ENCODE measurements around the gene TOR4A. TPM values are rescaled to one million over a fixed set of nuclear protein-coding genes. Genes with fewer than 3 reads are reported as not detected.

TOR4A gene
- polyA plus RNA-seq, 2 of the 4 experiments (the other 2 are of a cell fraction) = 9.8 to 18.6 TPM

DNA sequence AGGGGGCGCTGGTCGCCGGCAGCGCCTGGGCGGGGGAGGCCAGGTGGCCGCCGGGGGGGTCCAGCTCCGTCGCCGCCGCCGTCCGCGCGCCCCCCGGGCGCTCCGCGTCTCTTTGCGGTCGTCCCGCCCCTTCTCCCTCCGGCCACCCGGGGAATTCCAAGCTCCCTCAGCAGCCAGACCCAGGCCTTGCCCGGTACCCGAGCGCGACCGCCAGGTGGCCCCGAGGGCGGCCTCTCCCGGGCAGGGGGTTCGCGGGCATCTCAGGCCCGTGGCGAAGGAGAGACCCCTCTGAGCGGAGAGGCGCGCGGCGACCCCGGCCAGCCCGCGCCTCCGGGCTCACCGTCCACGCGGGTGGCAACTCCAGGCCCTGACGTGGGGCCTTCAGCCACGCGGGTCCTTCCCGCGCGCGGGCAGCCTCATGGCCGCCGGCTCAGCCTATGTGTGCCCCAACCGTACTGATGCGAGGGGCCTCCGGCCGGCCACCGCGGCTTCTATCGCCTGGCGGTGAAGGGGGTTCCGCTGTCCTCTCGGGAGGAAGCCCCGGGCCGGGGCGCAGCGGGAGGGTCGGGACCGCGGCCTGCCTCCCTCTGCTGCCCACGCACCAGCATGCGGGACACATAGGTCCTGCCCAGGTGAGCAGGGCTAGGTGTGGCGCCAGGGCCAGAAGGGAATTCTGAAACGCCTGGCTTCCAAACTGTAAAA, 25.1 kb downstream of the TOR4A start (continued):
- TF ChIP-seq, protein P1, sequence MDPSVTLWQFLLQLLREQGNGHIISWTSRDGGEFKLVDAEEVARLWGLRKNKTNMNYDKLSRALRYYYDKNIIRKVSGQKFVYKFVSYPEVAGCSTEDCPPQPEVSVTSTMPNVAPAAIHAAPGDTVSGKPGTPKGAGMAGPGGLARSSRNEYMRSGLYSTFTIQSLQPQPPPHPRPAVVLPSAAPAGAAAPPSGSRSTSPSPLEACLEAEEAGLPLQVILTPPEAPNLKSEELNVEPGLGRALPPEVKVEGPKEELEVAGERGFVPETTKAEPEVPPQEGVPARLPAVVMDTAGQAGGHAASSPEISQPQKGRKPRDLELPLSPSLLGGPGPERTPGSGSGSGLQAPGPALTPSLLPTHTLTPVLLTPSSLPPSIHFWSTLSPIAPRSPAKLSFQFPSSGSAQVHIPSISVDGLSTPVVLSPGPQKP (IDR thresholded peaks at IDR 0.05; ENCODE audit: low read depth, low read length) = no peak
- TF ChIP-seq, protein P2, sequence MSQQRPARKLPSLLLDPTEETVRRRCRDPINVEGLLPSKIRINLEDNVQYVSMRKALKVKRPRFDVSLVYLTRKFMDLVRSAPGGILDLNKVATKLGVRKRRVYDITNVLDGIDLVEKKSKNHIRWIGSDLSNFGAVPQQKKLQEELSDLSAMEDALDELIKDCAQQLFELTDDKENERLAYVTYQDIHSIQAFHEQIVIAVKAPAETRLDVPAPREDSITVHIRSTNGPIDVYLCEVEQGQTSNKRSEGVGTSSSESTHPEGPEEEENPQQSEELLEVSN (IDR thresholded peaks at IDR 0.05; ENCODE audit: borderline replicate concordance, low read depth) = peak; percentile 29; the same call in 1 of the 2 replicates
- no peak for TF ChIP-seq MYC (IDR thresholded peaks at IDR 0.05; ENCODE audit: borderline replicate concordance, low read length)
- no peak for TF ChIP-seq HEYL (CRISPR knock-in tag; IDR thresholded peaks at IDR 0.05)
- TF ChIP-seq HOXB5 (CRISPR knock-in tag; IDR thresholded peaks at IDR 0.05) = no peak
- no peak for TF ChIP-seq PHF8 (IDR thresholded peaks at IDR 0.05; ENCODE audit: borderline replicate concordance, low read depth)
- no peak for TF ChIP-seq TFCP2L1 (CRISPR knock-in tag; IDR thresholded peaks at IDR 0.05)
- TF ChIP-seq, protein P3, sequence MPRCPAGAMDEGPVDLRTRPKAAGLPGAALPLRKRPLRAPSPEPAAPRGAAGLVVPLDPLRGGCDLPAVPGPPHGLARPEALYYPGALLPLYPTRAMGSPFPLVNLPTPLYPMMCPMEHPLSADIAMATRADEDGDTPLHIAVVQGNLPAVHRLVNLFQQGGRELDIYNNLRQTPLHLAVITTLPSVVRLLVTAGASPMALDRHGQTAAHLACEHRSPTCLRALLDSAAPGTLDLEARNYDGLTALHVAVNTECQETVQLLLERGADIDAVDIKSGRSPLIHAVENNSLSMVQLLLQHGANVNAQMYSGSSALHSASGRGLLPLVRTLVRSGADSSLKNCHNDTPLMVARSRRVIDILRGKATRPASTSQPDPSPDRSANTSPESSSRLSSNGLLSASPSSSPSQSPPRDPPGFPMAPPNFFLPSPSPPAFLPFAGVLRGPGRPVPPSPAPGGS (IDR thresholded peaks at IDR 0.05) = 0 out of 3 replicates have a peak, but pooled peaks have one; percentile 1

DNA sequence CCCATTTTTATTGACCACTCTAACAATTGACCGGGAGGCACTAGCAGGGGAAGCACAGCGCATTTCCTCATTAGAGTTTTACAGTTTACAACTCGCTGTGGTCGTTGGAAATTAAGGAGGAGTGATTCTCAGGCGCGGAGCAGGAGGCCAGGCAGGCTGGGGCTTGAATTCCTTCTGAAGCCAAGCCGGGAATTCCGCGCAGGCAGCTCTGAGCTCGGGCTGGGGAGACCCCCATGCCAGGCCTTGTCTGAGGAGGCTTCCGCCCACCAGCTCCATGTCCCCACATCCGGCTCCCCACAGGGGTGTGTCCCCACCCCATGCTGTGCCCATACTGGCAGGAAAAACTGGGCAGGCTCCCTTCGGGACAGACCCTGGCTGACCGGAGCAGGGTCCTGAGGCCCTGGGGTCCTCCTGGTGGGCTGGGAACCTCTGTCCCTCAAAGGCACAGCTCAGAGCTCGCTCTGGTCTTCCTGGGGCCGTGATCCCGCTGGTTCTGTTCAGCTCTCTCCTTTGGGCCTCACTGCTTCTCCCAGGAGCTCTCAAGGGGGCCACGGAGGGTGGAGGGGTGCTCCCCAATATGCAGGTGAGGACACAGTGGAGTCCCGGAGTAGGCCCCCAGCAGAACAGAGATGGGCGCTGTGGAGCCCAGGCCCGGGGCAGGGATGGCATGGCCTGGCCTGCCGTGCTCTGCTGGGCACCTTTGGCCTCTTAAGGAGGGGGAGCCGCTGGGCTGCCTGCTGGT, 25.8 kb downstream of the TOR4A start:
- Histone ChIP-seq H3K4me2 (no peak overlapping the region; the same call in 2 of the 3 replicates), H3K9me3 (no peaks in the 10 kb centered on the region), H3K4me3 (no peak overlapping the region), H3K27ac (peak overlapping the region in 1 of 2 experiments; percentile 90; a peak in 3 of 6 replicates), H3K4me1 (peaks cover 19% of the 10 kb centered on the region)
- no peak for TF ChIP-seq NR3C1 (IDR thresholded peaks at IDR 0.05)
- no peak for TF ChIP-seq PHF8 (IDR thresholded peaks at IDR 0.05; ENCODE audit: borderline replicate concordance, low read depth)
- TF ChIP-seq HOXB13 (CRISPR knock-in tag; IDR thresholded peaks at IDR 0.05; ENCODE audit: low read depth) = no peak
- TF ChIP-seq EHF (CRISPR knock-in tag; IDR thresholded peaks at IDR 0.05) = no peak
- TF ChIP-seq KDM1A (IDR thresholded peaks at IDR 0.05; ENCODE audit: low read depth) = no peak
- TF ChIP-seq, protein P4, sequence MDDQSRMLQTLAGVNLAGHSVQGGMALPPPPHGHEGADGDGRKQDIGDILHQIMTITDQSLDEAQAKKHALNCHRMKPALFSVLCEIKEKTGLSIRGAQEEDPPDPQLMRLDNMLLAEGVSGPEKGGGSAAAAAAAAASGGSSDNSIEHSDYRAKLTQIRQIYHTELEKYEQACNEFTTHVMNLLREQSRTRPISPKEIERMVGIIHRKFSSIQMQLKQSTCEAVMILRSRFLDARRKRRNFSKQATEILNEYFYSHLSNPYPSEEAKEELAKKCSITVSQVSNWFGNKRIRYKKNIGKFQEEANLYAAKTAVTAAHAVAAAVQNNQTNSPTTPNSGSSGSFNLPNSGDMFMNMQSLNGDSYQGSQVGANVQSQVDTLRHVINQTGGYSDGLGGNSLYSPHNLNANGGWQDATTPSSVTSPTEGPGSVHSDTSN (IDR thresholded peaks at IDR 0.05) = no peak
- no peak for TF ChIP-seq RCOR1 (IDR thresholded peaks at IDR 0.05; ENCODE audit: low read depth, low read length)
- TF ChIP-seq CBX2 (IDR thresholded peaks at IDR 0.05; ENCODE audit: borderline replicate concordance, low read depth) = no peak
- no peak for TF ChIP-seq HDAC2 (IDR thresholded peaks at IDR 0.05)
- TF ChIP-seq RNF2 (IDR thresholded peaks at IDR 0.05; ENCODE audit: borderline replicate concordance, low read depth) = no peak
- no peak for TF ChIP-seq MAFK (IDR thresholded peaks at IDR 0.05; ENCODE audit: partially characterized antibody)
- WGBS (ENCODE audit: missing lambda C conversion rate) = 87% methylated on average over 18 of the region's 23 CpGs
- DNase-seq (ENCODE audit: low read depth in 1 of 2, low spot score in 1 of 2) = no peak
- CTCF ChIA-PET = interaction anchor here (0.6 to 4.4 kb wide), 19 partner anchors 9 to 310 kb away, joined by 3 to 51 read pairs (median 4); partner anchors contain the start of genes ENTPD8, EXD3, NELFB and NOXA1
- no peak for ATAC-seq
- no peak for FAIRE-seq
- POLR2A ChIA-PET = interaction anchor here (1.4 kb wide), 1 partner anchor 10 kb away, joined by 6 read pairs; no protein-coding TSS in a partner anchor
